Effector memory CD8-positive, alpha-beta T cell (primary cell): ENCODE data around the gene GUCY2C.

ENCODE experiments used
- ATAC-seq: fragments of 150-1000 bp; cut with Tn5 transposase; replicated peaks from 2 replicates; pipeline ENCODE4 v1.10.0; 2021; ENCODE audit warnings: mild to moderate bottlenecking, moderate library complexity
- DNase-seq, 3 experiments: peaks; one replicate each; pipeline ENCODE4 v3.0.0; 2021
- H3K27ac Mint-ChIP-seq, 2 donors: one replicate each; pipeline ENCODE4 v1.8.0; 2022; ENCODE audit warnings: mild to moderate bottlenecking in 2 of 2, mixed read lengths in 2 of 2, moderate library complexity in 2 of 2
- H3K27me3 Mint-ChIP-seq, 2 donors: one replicate each; pipeline ENCODE4 v1.8.0; 2022; ENCODE audit warnings: mixed read lengths in 2 of 2
- H3K36me3 Mint-ChIP-seq: one replicate; pipeline ENCODE4 v1.8.0; 2022; ENCODE audit warnings: mild to moderate bottlenecking, moderate library complexity, mixed read lengths; ENCODE audit not compliant: insufficient read depth
- H3K4me1 Mint-ChIP-seq, 2 donors: one replicate each; pipeline ENCODE4 v1.8.0; 2022; ENCODE audit warnings: low read depth in 2 of 2, mixed read lengths in 2 of 2
- H3K4me3 Mint-ChIP-seq, 2 donors: one replicate each; pipeline ENCODE4 v1.8.0; 2022; ENCODE audit warnings: mild to moderate bottlenecking in 2 of 2, mixed read lengths in 2 of 2, moderate library complexity in 2 of 2
- H3K9me3 Mint-ChIP-seq, 2 donors: one replicate each; pipeline ENCODE4 v1.8.0; 2022; ENCODE audit warnings: mixed read lengths in 2 of 2

The GUCY2C gene

DNA sequence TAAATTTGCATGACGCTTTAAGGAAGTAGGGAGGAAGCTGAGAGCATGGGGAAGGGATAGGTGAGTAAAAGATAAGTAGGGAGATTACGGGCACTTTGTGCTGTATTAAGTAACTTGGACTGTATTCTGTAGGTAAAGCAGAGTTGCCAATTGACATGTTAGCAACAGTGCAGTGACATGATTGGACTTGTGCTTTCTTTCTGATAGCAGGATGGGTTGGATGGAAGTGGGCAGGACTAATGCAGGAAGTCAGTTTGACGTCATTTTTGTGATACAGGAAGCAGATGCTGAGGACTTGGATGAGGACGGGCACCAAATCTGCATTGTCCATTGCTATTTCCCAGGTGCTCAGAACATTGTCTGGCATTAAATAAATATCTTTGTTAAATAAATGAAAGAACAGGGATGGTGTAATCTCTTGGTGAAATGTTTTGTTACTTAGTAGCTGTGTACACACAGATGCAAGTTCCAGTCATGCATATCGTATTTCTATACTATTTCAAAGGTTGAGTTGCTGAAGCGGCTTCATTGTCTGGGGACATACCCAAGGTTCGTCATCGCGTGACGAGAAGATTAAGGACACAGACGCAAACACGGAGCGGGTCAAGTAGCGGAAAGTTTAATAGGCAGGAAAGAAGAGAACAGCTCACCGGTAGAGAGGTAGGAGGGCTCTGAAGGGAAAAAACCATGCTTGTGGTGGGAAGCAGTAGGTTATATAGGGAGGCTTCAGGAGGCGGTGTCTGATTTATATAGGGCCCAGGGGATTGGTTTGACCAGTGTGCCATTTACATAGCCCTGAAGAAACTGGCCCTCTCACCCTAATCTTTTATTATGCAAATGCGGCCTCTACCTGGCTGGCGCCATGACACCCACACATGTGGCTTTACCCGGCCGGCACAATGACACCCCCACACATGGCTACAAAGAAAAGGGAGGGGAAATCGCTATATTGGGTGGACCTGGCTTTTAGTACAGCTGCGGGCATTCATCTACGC lies 30.7 kb downstream of the GUCY2C start:
- no peaks in the 10 kb centered on the region for H3K9me3 Mint-ChIP-seq
- no peak overlapping the region for H3K4me3 Mint-ChIP-seq
- no peak overlapping the region for H3K27ac Mint-ChIP-seq
- peaks cover 0 to 2% of the 10 kb centered on the region in 2 donors for H3K4me1 Mint-ChIP-seq
- ATAC-seq (no peak), DNase-seq (no peak)
- no peaks in the 10 kb centered on the region for H3K36me3 Mint-ChIP-seq
- H3K27me3 Mint-ChIP-seq: peaks cover 9 to 16% of the 10 kb centered on the region in 2 donors

DNA sequence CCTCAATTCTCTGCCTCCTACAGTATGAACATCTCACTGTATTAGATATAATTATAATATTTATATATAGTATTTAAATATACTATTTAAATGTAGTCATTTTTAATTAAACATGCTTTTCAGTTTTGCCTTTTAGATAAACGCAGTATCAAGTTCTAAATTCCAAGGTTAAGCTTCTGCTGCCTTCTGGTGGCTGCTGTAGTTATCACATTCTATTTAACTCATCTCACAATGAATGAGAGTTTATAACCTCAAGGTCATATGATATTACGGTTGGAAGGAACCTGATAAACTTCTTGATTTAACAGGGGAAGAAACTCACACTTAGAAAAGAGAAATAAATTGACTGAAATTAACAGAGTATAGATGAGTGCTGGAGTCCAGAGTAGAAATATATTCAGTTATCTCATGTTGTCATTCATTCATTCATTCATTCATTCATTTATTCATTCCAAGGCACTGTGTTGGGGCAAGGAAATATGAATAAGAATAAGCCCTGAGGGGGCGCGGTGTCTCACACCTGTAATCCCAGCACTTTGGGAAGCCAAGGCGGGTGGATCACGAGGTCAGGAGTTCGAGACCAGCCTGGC lies 31.9 kb downstream of the GUCY2C start:
- DNase-seq (peak; percentile 28 to 50 (median 31)), ATAC-seq (peak; percentile 80)
- Mint-ChIP-seq H3K9me3 (no peaks in the 10 kb centered on the region), H3K4me3 (no peak overlapping the region), H3K4me1 (peaks cover 0 to 2% of the 10 kb centered on the region in 2 donors), H3K27ac (no peak overlapping the region), H3K36me3 (no peaks in the 10 kb centered on the region), H3K27me3 (peaks cover 9 to 20% of the 10 kb centered on the region in 2 donors)

DNA sequence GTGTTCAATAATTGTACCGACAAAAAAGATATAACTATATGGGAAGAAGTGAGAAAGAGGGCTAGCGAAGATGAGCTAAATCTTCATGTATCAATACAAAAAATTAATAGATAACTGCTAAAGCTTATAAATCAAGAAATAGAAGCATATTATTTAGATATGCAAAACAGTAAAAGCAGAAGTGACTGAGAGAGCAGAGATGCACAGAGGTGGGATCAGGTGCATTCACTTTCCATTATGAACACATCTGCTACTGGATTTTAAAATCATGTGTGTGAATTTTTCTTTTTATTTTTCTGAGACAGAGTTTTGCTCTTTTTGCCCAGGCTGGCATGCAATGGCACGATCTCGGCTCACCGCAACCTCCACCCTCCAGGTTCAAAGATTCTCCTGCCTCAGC lies 33.4 kb downstream of the GUCY2C start:
- ATAC-seq (no peak), DNase-seq (no peak)
- Mint-ChIP-seq H3K27me3 (peaks cover 9 to 27% of the 10 kb centered on the region in 2 donors), H3K9me3 (no peaks in the 10 kb centered on the region), H3K4me3 (no peak overlapping the region), H3K36me3 (no peaks in the 10 kb centered on the region), H3K4me1 (peaks cover 0 to 2% of the 10 kb centered on the region in 2 donors), H3K27ac (no peak overlapping the region)

DNA sequence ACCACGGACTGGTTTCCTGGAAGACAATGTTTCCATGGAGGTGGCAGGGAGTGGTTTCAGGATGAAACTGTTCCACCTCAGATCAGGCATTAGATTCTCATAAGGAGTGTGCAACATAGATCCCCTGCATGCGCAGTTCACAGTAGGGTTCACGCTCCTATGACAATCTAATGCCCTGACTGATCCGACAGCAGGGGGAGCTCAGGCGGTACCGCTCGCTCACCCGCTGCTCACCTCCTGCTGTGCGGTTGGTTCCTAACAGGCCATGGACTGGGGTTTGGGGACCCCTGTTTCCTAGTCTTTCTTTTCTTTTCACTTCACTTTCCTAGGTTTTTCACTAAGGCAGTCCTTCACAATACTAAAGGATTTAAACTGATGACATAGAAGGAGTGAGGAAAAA lies 39.6 kb downstream of the GUCY2C start:
- Mint-ChIP-seq H3K4me3 (no peak overlapping the region), H3K27ac (no peak overlapping the region), H3K9me3 (no peaks in the 10 kb centered on the region), H3K27me3 (peaks cover 5 to 40% of the 10 kb centered on the region in 2 donors), H3K4me1 (no peaks in the 10 kb centered on the region), H3K36me3 (no peaks in the 10 kb centered on the region)
- ATAC-seq (no peak), DNase-seq (no peak)

DNA sequence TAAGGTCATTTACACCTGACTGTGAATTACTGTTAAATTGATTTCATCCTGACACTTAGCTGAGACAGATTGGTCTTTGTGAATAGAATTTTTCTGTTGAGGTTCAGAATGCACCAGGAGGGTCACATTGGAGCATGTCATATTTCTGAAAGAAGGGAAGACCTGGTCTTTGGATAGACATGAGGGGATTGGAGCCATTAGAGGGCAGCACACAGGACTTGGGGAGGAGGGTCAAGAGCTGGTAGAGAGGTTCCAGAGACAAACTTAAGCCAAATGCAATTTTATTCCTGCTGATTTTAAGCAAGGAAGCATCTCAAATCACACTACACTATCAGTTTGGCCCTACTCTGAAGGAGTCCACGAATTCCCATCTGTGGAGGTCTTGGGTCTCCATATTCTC lies 41.1 kb downstream of the GUCY2C start:
- peaks cover 5 to 34% of the 10 kb centered on the region in 2 donors for H3K27me3 Mint-ChIP-seq
- H3K27ac Mint-ChIP-seq: no peak overlapping the region
- no peak overlapping the region for H3K4me3 Mint-ChIP-seq
- H3K36me3 Mint-ChIP-seq: no peaks in the 10 kb centered on the region
- no peaks in the 10 kb centered on the region for H3K4me1 Mint-ChIP-seq
- no peak for DNase-seq
- no peak for ATAC-seq
- no peaks in the 10 kb centered on the region for H3K9me3 Mint-ChIP-seq

DNA sequence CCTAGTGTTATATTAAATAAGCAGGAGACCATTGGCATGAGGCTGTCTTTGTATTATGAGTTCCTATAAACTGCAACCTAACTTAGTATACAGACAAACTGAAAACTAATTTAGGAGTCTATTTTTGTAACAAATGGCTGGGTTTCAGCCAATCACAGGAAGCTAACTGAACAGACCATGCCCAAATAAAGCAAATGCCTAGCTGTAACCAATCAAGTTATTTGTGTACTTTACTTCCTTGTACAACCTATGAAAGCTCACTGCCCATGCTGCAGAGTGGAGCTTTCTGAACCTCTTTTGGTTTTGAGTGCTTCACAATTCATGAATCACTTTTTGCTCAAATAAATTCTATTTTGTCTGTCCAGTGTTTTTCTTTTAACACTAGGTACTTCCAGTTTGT lies 41.6 kb downstream of the GUCY2C start:
- H3K27ac Mint-ChIP-seq: no peak overlapping the region
- no peaks in the 10 kb centered on the region for H3K36me3 Mint-ChIP-seq
- ATAC-seq: no peak

DNA sequence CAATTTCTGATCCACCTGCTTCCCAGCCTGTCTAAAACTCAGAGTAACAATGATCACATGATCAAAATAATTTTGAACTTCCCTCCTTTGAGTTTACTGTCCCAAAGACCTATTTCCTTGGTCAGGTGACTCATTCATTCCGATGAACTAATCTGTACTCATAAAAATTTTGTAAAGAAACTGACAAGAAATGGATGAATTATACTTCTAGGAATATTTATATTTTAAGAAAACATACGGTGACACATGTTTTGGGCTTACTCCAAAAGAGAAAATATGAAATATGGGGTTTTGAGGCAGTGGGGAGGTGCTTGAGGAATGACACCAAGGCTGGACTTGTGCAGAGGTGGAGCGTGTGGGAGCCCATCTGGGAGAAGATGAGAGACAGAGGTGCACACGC lies 42.0 kb downstream of the GUCY2C start:
- no peak for DNase-seq
- ATAC-seq: no peak
- Mint-ChIP-seq H3K27me3 (peaks cover 5 to 29% of the 10 kb centered on the region in 2 donors), H3K4me3 (no peak overlapping the region), H3K27ac (no peak overlapping the region), H3K4me1 (no peaks in the 10 kb centered on the region), H3K9me3 (no peaks in the 10 kb centered on the region), H3K36me3 (no peaks in the 10 kb centered on the region)

More for the DNA sequence above, 41.6 kb downstream of the GUCY2C start:
- Mint-ChIP-seq H3K4me1 (no peaks in the 10 kb centered on the region), H3K4me3 (no peak overlapping the region), H3K9me3 (no peaks in the 10 kb centered on the region), H3K27me3 (peaks cover 5 to 33% of the 10 kb centered on the region in 2 donors)
- DNase-seq: no peak

DNA sequence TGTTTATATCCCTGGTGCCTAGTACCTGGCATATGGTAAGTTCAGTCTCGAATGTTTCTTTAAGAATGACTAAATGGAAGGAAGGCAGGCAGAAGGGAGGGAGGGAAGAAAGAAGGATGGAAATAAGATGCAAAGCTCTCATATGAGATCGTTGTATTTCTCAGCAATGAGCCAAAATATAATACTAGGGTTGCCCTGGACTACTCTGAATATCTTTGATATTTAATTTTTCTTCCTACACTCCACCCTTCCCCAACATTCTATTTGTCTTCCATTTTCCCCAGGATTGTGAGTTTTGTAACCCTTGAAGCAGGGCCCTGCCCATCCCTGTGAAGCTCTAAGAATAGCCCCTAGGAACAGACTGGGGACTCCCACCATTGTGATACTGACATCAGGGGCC lies 43.9 kb downstream of the GUCY2C start:
- ATAC-seq: no peak
- Mint-ChIP-seq H3K27me3 (peaks cover 11 to 23% of the 10 kb centered on the region in 2 donors), H3K4me3 (no peak overlapping the region), H3K9me3 (no peaks in the 10 kb centered on the region), H3K27ac (no peak overlapping the region), H3K36me3 (no peaks in the 10 kb centered on the region), H3K4me1 (no peaks in the 10 kb centered on the region)
- no peak for DNase-seq

DNA sequence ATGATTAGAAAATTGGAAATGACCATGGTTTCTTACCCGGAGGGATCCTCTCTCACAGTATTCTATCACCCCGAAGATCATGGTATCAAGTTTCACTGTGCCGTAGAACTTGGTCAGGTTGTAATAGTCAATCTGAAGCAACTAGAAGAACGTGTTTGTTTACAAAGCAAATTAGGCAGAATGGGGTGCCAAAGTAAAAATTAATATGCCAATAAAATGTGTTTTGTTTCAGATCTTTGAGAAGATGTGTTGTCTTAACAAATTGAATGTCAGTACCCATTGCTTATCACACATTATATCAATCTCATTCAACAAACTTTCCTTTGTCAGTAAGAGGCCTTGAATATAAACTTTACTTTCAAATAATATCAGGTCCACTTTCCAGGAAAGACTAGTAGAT lies 45.0 kb downstream of the GUCY2C start:
- Mint-ChIP-seq H3K36me3 (no peaks in the 10 kb centered on the region), H3K27me3 (peaks cover 11 to 23% of the 10 kb centered on the region in 2 donors), H3K4me1 (no peaks in the 10 kb centered on the region), H3K4me3 (no peak overlapping the region), H3K9me3 (no peaks in the 10 kb centered on the region), H3K27ac (no peak overlapping the region)
- no peak for ATAC-seq
- no peak for DNase-seq

DNA sequence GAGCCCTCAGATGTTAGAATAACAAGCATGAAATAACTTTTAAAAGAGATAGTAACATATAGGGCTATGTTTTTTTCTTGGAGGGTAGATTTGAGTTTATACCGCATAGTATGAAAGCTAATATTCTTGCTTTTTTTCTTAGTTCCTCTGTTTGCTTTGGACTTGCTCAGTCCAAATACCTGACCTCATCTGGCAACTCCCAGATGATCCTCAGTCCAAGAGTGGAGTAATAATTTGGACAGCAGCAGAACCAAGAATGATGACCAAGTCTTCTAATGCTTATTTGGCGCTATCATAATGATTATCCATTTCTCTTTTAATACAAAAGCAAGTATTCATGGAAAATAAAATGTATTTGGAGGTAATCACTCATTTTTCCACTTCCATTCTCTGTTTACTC lies 45.6 kb downstream of the GUCY2C start:
- ATAC-seq (no peak), DNase-seq (no peak)
- Mint-ChIP-seq H3K9me3 (no peaks in the 10 kb centered on the region), H3K36me3 (no peaks in the 10 kb centered on the region), H3K27me3 (peaks cover 11 to 23% of the 10 kb centered on the region in 2 donors), H3K4me3 (no peak overlapping the region), H3K4me1 (no peaks in the 10 kb centered on the region), H3K27ac (no peak overlapping the region)

DNA sequence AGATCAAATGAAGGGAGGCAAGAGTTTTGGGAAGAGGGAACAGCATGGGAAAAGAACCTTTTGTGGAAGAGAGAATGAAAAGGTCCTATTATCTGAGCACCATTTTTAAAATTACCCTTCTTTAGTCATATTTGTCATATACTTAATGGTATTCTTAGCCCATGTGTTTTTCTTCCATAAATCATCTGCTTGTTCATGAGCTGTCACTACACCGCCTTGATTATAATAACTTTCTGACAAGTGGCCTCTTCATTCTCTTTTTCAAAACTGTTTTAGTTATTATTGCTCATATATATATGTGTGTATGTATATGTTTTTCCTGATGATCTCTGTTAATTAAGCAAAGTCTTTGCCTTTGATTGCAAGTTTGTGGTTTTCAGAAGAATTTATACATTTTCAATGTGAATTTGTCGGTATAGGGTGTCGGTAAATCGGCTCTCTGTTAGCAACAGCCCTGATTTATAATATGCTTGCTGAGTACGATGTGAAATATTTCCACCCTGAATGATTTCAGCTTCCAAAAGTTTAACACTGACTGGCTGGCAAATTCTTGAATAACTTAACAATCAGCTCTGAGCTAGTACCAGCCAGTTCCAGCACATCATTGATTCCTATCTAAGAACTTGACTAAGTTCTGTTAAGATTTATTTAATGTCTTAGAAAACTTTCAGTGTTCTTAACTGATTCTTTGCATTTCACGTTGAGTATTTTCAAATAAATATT lies 49.2 kb downstream of the GUCY2C start:
- H3K27me3 Mint-ChIP-seq: peaks cover 6 to 11% of the 10 kb centered on the region in 2 donors
- no peak overlapping the region for H3K27ac Mint-ChIP-seq
- H3K4me1 Mint-ChIP-seq: peaks cover 8 to 10% of the 10 kb centered on the region in 2 donors
- H3K36me3 Mint-ChIP-seq: no peaks in the 10 kb centered on the region
- ATAC-seq (no peak), DNase-seq (no peak)
- no peaks in the 10 kb centered on the region for H3K9me3 Mint-ChIP-seq
- no peak overlapping the region for H3K4me3 Mint-ChIP-seq

DNA sequence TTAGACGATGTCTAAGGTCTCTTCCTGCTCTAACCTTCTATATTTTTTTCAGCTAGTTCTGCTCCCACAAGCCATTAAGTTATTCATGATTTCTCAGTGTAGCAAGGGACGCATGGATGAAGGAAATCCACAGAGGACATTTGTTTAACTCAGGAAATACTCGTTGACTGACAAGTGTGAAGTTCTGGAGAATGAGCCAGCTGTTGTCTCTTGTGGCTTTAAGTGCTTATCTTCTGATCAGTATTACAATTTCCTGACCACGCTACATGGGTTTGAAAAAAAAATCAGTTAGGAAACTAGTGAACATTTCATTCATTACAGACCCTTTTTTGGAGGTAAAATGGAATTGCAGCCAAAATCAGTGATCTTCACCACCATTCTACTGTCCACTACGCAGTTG lies 53.1 kb downstream of the GUCY2C start:
- H3K4me3 Mint-ChIP-seq: peak overlapping the region in 1 of 2 donors; percentile 17
- H3K36me3 Mint-ChIP-seq: peaks cover 4% of the 10 kb centered on the region
- H3K4me1 Mint-ChIP-seq: peaks cover 8 to 10% of the 10 kb centered on the region in 2 donors
- H3K27ac Mint-ChIP-seq: no peak overlapping the region
- ATAC-seq (peak; percentile 64), DNase-seq (no peak)
- H3K27me3 Mint-ChIP-seq: peaks cover 0 to under 1% of the 10 kb centered on the region in 2 donors
- no peaks in the 10 kb centered on the region for H3K9me3 Mint-ChIP-seq

DNA sequence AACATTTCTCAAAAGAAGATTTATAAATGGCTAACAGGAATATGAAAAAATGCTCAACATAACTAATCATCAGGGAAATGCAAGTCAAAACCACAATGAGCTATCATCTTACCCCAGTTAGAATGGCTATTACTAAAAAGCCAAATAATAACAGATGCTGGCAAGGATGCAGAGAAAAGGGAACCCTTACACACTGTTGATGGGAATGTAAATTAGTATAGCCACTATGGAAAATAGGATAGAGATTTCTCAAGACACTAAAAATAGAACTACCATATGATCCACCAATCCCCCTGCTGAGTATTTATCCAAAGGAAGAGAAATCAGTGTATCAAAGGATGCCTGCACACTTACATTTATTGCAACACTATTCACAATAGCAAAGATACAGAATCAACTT lies 58.3 kb downstream of the GUCY2C start:
- Mint-ChIP-seq H3K36me3 (peaks cover 4% of the 10 kb centered on the region), H3K27ac (no peak overlapping the region), H3K4me1 (peaks cover 2% of the 10 kb centered on the region in 2 donors), H3K27me3 (peaks cover 0 to 3% of the 10 kb centered on the region in 2 donors), H3K4me3 (no peak overlapping the region), H3K9me3 (peaks cover 0 to 8% of the 10 kb centered on the region in 2 donors)
- no peak for ATAC-seq
- no peak for DNase-seq
